HepG2 (cell line): ENCODE data around the gene C20orf144. TPM values are rescaled to one million over a fixed set of nuclear protein-coding genes. Genes with fewer than 3 reads are reported as not detected.
A peak's percentile ranks its signal among the peaks of the same experiment; 100 is the strongest.

Experiments
- ELF3 ChIP-seq: IDR thresholded peaks from 2 replicates; pipeline ENCODE4 v1.6.1; 2016; ENCODE audit warnings: missing genetic modification reagents, missing compliant biosample characterization
- HMG20B ChIP-seq: conservative IDR thresholded peaks from 2 replicates; pipeline ENCODE4 v1.6.1; 2016; ENCODE audit warnings: missing genetic modification reagents, missing compliant biosample characterization
- HNF4G ChIP-seq, 2 experiments: sonication (generic) in 1 of 2; formaldehyde crosslinking in 1 of 2; IDR thresholded peaks; 2 replicates each; pipeline versions ENCODE4 v1.4.0 to v1.6.1; 2011 to 2020; ENCODE audit warnings: borderline replicate concordance in 2 of 2, low read depth in 2 of 2, mild to moderate bottlenecking in 2 of 2, low read length in 1 of 2, missing genetic modification reagents in 1 of 2, moderate library complexity in 1 of 2
- IRF2 ChIP-seq: IDR thresholded peaks from 2 replicates; pipeline ENCODE4 v1.6.1; 2018; ENCODE audit warnings: missing genetic modification reagents, missing compliant biosample characterization
- MED13 ChIP-seq: sonication (generic); formaldehyde crosslinking; IDR thresholded peaks from 2 replicates; pipeline ENCODE4 v1.5.0; 2020; ENCODE audit warnings: missing genetic modification reagents
- MLXIP ChIP-seq: sonication (generic); formaldehyde crosslinking; IDR thresholded peaks from 2 replicates; pipeline ENCODE4 v1.9.0; 2021; ENCODE audit warnings: missing genetic modification reagents, borderline replicate concordance
- MYNN ChIP-seq: sonication (generic); formaldehyde crosslinking; IDR thresholded peaks from 2 replicates; pipeline ENCODE4 v1.4.0; 2020; ENCODE audit warnings: mild to moderate bottlenecking, low read depth, missing genetic modification reagents
- NFE2L2 ChIP-seq: fragments of 150-350 bp; IDR thresholded peaks from 2 replicates; pipeline ENCODE4 v1.6.1; 2014; ENCODE audit warnings: low read length
- PRMT3 ChIP-seq: sonication (generic); formaldehyde crosslinking; IDR thresholded peaks from 2 replicates; pipeline ENCODE4 v1.8.1; 2022; ENCODE audit warnings: low read depth, mild to moderate bottlenecking, moderate library complexity, missing genetic modification reagents, borderline replicate concordance
- TOE1 ChIP-seq: sonication (generic); formaldehyde crosslinking; IDR thresholded peaks from 2 replicates; pipeline ENCODE4 v1.4.0; 2020; ENCODE audit warnings: mild to moderate bottlenecking, missing genetic modification reagents
- ZNF432 ChIP-seq: sonication (generic); formaldehyde crosslinking; IDR thresholded peaks from 2 replicates; pipeline ENCODE4 v1.5.0; 2020; ENCODE audit warnings: missing genetic modification reagents, mild to moderate bottlenecking, borderline replicate concordance
- ZNF790 ChIP-seq: sonication (generic); formaldehyde crosslinking; IDR thresholded peaks from 2 replicates; pipeline ENCODE4 v1.8.0; 2022; ENCODE audit warnings: missing genetic modification reagents, mild to moderate bottlenecking, borderline replicate concordance
- ZNF841 ChIP-seq: sonication (generic); formaldehyde crosslinking; IDR thresholded peaks from 2 replicates; pipeline ENCODE4 v1.8.1; 2023; ENCODE audit warnings: missing genetic modification reagents, borderline replicate concordance
- polyA plus RNA-seq, 8 experiments: library from polyadenylated mRNA; depleted of rRNA in 3 of 8; stranded (reverse) in 7 of 8; unstranded in 1 of 8; fragments of >200 nt; fragmentation: Illumina TruSeq in 4 of 8; extraction: Trizol in 4 of 8; gene quantifications; 2 replicates each; pipeline versions ENCODE4 v1.2.1 to v1.2.3, GENCODE V29; 2011 to 2016; ENCODE audit warnings: low read depth in 4 of 8, missing spikeins in 1 of 8, mixed read lengths in 1 of 8; ENCODE audit not compliant: insufficient read depth in 1 of 8
- total RNA-seq, 5 experiments: library from RNA; depleted of rRNA; stranded (reverse); fragments of >200 nt; fragmentation: Illumina TruSeq; extraction: Trizol; gene quantifications; 2 replicates each; pipeline ENCODE4 v1.2.3, GENCODE V29; 2016; ENCODE audit warnings: low read depth in 1 of 5
- TF ChIP-seq, protein P1 (sequence below): sonication (generic); formaldehyde crosslinking; conservative IDR thresholded peaks from 2 replicates; pipeline ENCODE4 v1.4.0; 2020; ENCODE audit warnings: mild to moderate bottlenecking, missing genetic modification reagents, moderate library complexity
- TF ChIP-seq, protein P2 (sequence below): sonication (generic); formaldehyde crosslinking; IDR thresholded peaks from 2 replicates; pipeline ENCODE4 v1.8.0; 2022; ENCODE audit warnings: mild to moderate bottlenecking, missing genetic modification reagents, moderate library complexity
- TF ChIP-seq, protein P3 (sequence below): sonication (generic); formaldehyde crosslinking; IDR thresholded peaks from 2 replicates; pipeline ENCODE4 v1.4.0; 2020; ENCODE audit warnings: missing genetic modification reagents
- TF ChIP-seq, protein P4 (sequence below): sonication (generic); formaldehyde crosslinking; IDR thresholded peaks from 2 replicates; pipeline ENCODE4 v1.8.0; 2022; ENCODE audit warnings: low read depth, missing genetic modification reagents

C20orf144 gene
- total and polyA plus RNA-seq, 2 of the 13 experiments (the other 11 are each of a cell fraction or from before 2014, with no cell fraction given), result 0.09 to 0.16 TPM

GRCh38 chr20:33663161-33664084, 1.3 kb downstream of the C20orf144 start (continued):
- TF ChIP-seq ELF3, result peak; percentile 76
- TF ChIP-seq, protein P1, sequence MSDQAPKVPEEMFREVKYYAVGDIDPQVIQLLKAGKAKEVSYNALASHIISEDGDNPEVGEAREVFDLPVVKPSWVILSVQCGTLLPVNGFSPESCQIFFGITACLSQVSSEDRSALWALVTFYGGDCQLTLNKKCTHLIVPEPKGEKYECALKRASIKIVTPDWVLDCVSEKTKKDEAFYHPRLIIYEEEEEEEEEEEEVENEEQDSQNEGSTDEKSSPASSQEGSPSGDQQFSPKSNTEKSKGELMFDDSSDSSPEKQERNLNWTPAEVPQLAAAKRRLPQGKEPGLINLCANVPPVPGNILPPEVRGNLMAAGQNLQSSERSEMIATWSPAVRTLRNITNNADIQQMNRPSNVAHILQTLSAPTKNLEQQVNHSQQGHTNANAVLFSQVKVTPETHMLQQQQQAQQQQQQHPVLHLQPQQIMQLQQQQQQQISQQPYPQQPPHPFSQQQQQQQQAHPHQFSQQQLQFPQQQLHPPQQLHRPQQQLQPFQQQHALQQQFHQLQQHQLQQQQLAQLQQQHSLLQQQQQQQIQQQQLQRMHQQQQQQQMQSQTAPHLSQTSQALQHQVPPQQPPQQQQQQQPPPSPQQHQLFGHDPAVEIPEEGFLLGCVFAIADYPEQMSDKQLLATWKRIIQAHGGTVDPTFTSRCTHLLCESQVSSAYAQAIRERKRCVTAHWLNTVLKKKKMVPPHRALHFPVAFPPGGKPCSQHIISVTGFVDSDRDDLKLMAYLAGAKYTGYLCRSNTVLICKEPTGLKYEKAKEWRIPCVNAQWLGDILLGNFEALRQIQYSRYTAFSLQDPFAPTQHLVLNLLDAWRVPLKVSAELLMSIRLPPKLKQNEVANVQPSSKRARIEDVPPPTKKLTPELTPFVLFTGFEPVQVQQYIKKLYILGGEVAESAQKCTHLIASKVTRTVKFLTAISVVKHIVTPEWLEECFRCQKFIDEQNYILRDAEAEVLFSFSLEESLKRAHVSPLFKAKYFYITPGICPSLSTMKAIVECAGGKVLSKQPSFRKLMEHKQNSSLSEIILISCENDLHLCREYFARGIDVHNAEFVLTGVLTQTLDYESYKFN (CRISPR knock-in tag), result peak; percentile 53
- peak; percentile 98 for TF ChIP-seq PRMT3 (CRISPR knock-in tag)
- TF ChIP-seq MED13 (CRISPR knock-in tag), result peak; percentile 31; the same call in 1 of the 2 replicates
- TF ChIP-seq HMG20B (CRISPR knock-in tag), result no peak
- TF ChIP-seq ZNF841 (CRISPR knock-in tag), result no peak
- no peak for TF ChIP-seq NFE2L2
- TF ChIP-seq IRF2 (CRISPR knock-in tag), result peak; percentile 53; the same call in 1 of the 2 replicates
- TF ChIP-seq TOE1, result peak; percentile 89; the same call in 1 of the 2 replicates
- 0 out of 2 replicates have a peak, but pooled peaks have one; percentile 82 for TF ChIP-seq ZNF432 (CRISPR knock-in tag)
- TF ChIP-seq, protein P2, sequence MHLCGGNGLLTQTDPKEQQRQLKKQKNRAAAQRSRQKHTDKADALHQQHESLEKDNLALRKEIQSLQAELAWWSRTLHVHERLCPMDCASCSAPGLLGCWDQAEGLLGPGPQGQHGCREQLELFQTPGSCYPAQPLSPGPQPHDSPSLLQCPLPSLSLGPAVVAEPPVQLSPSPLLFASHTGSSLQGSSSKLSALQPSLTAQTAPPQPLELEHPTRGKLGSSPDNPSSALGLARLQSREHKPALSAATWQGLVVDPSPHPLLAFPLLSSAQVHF (CRISPR knock-in tag), result peak; percentile 91
- TF ChIP-seq, protein P3, sequence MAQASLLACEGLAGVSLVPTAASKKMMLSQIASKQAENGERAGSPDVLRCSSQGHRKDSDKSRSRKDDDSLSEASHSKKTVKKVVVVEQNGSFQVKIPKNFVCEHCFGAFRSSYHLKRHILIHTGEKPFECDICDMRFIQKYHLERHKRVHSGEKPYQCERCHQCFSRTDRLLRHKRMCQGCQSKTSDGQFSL (CRISPR knock-in tag), result peak; percentile 65; the same call in 1 of the 2 replicates
- TF ChIP-seq, protein P4, sequence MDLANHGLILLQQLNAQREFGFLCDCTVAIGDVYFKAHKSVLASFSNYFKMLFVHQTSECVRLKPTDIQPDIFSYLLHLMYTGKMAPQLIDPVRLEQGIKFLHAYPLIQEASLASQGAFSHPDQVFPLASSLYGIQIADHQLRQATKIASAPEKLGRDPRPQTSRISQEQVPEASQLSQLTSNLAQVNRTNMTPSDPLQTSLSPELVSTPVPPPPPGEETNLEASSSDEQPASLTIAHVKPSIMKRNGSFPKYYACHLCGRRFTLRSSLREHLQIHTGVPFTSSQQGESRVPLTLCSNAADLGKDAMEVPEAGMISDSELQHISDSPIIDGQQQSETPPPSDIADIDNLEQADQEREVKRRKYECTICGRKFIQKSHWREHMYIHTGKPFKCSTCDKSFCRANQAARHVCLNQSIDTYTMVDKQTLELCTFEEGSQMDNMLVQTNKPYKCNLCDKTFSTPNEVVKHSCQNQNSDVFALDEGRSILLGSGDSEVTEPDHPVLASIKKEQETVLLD (CRISPR knock-in tag), result peak; percentile 84
- peak; percentile 97 for TF ChIP-seq ZNF790 (CRISPR knock-in tag)
- TF ChIP-seq MLXIP (CRISPR knock-in tag), result no peak; the same call in 1 of the 2 replicates
- TF ChIP-seq MYNN, result peak; percentile 57; the same call in 1 of the 2 replicates
- TF ChIP-seq HNF4G (IDR thresholded peaks at IDR 0.05; ENCODE audit: borderline replicate concordance, low read depth, low read length), result no peak
- peak; percentile 90 for TF ChIP-seq HNF4G (CRISPR knock-in tag; IDR thresholded peaks at IDR 0.05; ENCODE audit: borderline replicate concordance, low read depth)
